HS-27A (cell line): ENCODE results near the gene RHOT2.

Experiments
- DNase-seq: peaks from one replicate; pipeline ENCODE4 v3.0.0-alpha.2; 2012; ENCODE audit warnings: low read depth, missing footprints

The RHOT2 gene

GRCh38 chr16:715477-716199, 47.7 kb downstream of the RHOT2 start:
- DNase-seq, result no peak

GRCh38 chr16:716200-716568, 48.3 kb downstream of the RHOT2 start:
- DNase-seq, result no peak

- no peak for DNase-seq
Observed at GRCh38 chr16:716768-717325, 48.9 kb downstream of the RHOT2 start.

GRCh38 chr16:717450-718245, 49.7 kb downstream of the RHOT2 start:
- no peak for DNase-seq

- DNase-seq, result no peak
Observed at GRCh38 chr16:718389-718788, 50.5 kb downstream of the RHOT2 start.

GRCh38 chr16:718922-719321, 51.0 kb downstream of the RHOT2 start:
- DNase-seq, result no peak

- no peak for DNase-seq
Observed at GRCh38 chr16:719815-720446, 52.0 kb downstream of the RHOT2 start.

GRCh38 chr16:720447-720989, 52.6 kb downstream of the RHOT2 start:
- no peak for DNase-seq

- peak; percentile 54 for DNase-seq
Observed at GRCh38 chr16:720990-721764, 53.2 kb downstream of the RHOT2 start, which contains the start of gene ANTKMT. Gene ANTKMT, plus strand, starts transcription at chr16:721146. Its CDS starts 129 bp downstream, at chr16:721275.

- no peak for DNase-seq
Observed at GRCh38 chr16:721765-722540, 54.0 kb downstream of the RHOT2 start.

DNA sequence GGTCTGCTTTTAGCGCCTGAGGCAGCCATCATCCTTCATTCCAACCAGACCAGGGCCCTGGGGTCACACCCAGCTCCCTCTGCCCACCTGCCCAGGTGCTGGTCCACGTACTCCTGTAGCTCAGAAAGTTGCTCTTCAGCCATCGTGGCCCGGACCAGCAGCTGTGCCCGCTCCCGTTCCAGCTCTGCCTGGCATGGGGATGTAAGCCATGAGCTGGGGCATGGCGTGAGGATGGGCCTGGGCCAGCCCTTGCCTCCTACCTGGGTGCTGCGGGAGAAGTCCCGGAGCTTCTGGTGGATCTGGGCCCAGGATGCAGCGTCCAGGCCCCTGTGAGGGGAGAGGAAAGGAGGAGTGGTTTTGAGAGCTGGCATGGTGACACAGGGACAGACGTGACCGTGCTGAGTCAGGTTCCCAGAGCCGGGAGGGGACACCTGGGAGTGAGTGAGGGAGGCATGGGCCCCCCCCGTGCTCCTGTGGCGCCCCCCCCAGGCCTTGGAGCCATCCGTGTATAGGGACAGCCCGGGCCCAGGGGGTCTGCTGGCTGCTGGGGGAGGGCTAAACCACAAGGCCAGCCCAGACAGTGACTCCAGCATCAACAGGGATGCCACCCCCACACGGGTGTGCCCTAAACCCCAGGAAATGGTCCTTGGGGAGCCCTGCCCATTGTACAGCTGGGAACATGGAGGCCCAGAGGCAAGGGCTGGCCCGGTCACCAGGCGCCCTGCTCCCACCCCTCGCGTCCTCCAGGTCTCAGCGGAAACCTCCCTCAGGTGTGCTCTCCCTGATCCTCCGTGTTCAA, 55.1 kb downstream of the RHOT2 start:
- DNase-seq, result no peak

GRCh38 chr16:723695-724094, 55.8 kb downstream of the RHOT2 start:
- no peak for DNase-seq
